AG08395 (cell line): ENCODE measurements around the gene SLFN13.
"Not testable (repeated sequence)": the region's sequence is repeated elsewhere in the genome, so short reads cannot be mapped to it uniquely, and the experiment has no call there.

Experiments used
- DNase-seq: peaks from one replicate; pipeline ENCODE4 v3.0.0; 2012; ENCODE audit warnings: mixed read lengths, low spot score

Gene SLFN13, protein sequence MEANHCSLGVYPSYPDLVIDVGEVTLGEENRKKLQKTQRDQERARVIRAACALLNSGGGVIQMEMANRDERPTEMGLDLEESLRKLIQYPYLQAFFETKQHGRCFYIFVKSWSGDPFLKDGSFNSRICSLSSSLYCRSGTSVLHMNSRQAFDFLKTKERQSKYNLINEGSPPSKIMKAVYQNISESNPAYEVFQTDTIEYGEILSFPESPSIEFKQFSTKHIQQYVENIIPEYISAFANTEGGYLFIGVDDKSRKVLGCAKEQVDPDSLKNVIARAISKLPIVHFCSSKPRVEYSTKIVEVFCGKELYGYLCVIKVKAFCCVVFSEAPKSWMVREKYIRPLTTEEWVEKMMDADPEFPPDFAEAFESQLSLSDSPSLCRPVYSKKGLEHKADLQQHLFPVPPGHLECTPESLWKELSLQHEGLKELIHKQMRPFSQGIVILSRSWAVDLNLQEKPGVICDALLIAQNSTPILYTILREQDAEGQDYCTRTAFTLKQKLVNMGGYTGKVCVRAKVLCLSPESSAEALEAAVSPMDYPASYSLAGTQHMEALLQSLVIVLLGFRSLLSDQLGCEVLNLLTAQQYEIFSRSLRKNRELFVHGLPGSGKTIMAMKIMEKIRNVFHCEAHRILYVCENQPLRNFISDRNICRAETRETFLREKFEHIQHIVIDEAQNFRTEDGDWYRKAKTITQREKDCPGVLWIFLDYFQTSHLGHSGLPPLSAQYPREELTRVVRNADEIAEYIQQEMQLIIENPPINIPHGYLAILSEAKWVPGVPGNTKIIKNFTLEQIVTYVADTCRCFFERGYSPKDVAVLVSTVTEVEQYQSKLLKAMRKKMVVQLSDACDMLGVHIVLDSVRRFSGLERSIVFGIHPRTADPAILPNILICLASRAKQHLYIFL

DNA sequence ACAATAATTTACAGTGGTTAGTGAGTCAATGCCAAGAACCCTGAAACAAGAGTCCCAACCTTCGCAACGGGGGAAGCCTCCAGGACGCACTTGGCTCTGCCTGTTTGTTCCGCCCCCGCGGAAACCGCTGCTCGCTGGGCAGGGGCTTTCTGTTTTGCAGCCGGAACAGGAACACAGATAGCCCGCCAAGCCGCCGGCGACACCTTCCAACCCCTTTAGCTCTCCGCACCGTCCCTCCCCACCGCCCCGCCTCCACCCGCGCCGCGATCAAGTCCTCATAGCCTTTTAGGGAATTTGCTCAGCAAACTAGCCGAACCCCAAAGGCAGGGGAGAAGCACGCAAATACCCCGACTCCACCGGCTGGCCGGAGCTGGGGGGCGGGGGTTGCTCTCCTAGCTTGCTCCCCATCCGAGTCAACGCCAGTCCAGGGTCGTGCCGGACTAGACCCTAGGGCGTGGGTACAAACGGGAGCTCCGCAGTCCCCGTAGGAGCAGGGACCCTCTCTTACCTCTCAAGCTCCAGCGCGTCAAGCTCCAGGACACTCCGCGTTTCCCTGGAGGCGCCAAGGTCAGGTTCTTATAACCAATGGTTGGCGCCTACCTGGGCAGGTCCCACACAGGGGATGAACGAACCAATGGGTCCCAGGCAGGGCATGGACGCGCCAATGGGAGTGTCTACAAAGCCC lies at the start of gene SLFN13:
SLFN13 (minus strand) TSS at position 553 of the 685 bp plus-strand sequence. CDS start 3,086 bp downstream, outside the sequence.
- DNase-seq, result peak; percentile 13

DNA sequence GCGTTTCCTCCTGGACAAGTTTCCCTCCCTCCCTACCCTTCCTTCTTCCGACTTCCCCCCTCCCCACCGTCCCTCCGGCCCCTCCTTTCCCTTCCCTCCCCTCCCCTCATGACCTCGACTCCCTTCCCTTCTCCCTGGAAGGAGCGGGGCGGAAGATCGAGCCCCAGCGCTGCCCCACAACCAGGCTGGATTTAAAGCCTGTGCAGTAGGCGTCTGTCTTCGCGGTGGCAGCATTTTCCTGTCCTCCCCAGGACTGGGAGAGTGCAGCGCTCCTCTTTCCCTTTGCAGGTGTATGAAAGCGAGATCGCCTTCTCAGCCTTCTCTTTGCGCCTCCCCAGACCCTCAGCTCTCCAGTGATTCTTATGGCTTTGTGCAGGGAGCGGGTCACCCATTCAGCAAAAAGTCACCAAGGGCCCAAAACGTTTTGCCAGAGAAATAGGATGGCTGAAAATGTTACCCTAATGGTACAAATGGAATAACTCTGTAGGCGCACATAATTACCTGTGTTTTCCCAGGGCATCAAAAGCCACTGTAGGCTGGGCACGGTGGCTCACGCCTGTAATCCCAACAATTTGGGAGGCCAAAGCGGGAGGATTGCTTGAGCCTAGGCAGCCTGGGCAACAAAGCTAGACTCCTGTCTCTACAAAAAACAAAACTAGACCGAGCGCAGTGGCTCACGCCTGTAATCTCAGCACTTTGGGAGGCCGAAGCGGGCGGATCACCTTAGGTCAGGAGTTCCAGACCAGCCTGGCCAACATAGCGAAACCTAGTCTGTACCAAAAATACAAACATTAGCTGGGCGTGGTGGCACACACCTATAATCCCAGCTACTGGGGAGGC lies 48.1 kb upstream of the SLFN13 start:
- no peak for DNase-seq

DNA sequence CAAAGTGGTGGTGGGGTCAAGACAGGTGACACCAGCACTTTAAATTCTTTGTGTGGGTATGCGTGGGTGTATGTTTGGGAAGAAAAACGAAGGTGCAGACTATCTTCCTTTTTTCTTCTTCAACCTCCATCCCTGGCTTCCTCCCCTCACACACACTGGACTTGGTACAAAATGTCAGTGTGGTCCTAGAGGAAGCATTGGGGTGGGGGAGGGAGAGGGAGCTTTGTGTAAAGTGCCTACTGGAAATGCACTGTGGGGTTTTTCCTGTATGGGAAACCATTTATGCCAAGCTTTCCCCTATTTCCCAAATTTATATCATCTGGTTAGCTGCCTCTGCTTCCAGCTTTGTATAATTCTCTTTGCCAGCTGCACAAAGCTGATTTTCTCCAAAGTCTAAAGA lies 44.5 kb upstream of the SLFN13 start:
- DNase-seq, result no peak

DNA sequence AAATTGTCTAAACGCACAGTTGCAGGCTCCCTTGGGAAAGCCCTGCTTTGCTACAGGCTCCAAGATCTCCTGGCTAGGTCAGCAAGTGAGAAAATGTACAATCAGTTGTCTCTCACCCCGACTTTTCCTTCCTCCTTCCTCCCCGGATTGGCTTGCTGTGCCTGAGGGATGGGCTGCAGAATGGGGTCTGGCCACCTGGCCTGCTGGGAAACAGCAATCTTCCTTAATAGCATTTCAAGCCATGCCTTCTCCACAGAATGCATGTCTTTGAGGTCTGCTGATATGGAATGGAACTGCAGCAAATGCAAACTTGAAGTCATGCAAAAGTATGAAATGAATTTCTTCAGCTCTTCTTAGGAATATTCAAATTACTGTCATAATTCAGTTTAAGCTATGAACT lies 42.9 kb upstream of the SLFN13 start:
- no peak for DNase-seq

DNA sequence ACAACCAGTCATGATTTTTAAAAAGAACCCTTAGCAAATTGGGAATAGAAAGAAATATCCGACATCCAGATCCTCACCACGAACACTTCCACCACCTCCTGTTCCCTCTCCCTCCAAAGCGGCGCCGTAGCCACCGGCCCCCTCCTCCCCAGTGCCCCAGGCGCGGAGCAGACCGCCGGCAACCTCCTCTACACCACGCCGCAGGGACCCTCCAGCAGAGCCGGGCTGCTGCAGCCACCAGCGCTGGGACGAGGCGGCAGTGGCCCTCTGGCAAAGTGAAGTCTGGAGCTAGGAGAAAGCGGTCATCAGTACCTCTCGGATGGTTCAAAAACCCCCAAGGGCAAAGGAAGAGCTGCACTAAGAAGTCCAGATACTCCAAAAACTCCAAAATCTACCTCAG lies 41.4 kb upstream of the SLFN13 start:
- DNase-seq, result no peak

DNA sequence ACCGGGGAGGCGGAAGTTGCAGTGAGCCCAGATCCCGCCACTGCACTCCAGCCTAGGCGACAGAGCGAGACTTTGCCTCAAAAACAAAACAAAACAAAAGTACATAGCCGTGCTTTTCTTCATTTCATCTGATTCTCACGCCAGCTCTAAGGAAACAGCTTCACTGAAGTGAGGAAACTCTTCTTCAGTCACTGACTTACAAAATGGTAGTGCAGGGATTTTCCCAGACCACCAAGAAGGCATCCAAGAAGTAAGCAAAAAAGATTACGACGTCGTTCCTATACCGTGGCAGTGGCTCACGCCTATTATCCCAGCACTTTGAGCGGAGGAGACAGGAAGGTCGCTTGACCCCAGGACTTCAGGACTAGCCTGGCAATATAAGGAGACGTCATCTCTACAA lies 40.4 kb upstream of the SLFN13 start:
- no peak for DNase-seq

DNA sequence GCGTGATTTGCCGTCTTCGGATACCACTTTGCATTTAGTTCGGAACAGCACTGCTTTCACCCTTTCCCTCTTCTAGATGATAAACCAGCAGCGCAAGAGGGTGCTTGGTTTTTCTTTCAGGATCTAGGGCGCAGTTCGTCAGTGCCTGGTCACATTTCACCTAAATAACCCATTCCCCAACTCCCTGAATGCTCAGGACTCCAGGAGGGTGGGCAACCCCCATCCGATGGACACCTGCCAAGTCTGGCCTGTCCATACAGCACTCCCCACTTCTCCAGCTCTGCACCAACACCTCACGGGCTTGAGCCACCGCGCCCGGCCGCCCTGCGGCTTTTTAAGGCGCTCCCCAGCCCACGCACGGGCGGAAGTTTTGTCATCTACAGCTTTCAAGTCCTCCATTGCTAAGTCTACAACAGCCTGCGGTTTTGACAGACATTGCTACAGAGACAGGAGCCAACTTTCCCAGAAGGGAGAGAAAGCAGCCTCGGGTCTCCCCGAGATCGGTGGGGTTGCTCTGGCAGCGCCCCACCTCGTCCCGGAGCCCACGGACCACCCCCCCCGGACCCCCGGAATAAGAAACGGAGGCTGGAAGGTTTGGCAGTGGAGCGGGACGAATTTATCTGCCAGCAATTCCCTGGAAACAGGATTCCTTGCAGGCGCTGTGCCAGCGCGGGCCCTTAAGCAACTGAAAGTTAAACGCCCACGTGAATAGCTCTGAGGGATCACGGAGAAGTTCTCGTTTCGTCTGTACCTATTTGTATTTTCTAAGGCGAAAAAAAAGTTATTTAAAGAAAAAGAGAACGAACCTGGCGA lies 38.6 kb upstream of the SLFN13 start:
- DNase-seq, result peak; percentile 57

DNA sequence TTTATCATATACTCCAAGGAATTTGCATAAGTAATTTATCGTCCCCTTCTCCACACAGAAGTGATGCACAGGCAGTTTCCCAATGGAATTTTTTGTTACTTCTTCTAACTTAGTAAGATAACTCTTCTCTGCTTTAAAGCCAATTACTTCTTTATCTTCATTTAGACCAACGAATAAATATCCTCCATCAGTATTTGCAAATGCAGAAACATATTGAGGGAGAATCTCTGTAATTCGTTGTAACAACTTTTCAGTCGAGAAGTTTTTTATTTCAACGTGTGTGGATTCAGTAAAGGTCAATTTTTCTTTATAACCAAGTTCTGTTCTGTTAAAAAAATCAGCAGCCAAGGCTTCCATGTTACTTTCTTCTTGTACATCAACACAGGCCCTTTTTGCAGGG lies 30.7 kb upstream of the SLFN13 start:
- DNase-seq, result no peak

DNA sequence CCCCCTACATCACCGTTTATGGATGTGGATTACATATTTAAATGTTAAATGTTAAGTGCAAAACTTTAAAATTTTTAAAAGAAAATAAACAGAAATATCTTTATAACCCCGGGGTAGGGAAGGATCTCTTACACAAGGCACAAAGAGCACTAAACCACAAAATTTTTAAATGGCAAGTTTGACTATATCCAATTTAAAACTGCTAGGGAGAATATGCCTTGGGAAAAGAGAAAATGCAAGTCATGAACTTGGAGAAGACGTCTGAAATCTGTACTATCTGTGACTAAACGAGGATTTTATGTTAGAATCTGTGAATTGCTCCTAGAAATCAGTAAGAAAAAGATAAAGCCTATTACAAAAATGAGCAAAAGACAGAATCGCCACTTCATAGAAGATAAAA lies 28.7 kb upstream of the SLFN13 start:
- no peak for DNase-seq

DNA sequence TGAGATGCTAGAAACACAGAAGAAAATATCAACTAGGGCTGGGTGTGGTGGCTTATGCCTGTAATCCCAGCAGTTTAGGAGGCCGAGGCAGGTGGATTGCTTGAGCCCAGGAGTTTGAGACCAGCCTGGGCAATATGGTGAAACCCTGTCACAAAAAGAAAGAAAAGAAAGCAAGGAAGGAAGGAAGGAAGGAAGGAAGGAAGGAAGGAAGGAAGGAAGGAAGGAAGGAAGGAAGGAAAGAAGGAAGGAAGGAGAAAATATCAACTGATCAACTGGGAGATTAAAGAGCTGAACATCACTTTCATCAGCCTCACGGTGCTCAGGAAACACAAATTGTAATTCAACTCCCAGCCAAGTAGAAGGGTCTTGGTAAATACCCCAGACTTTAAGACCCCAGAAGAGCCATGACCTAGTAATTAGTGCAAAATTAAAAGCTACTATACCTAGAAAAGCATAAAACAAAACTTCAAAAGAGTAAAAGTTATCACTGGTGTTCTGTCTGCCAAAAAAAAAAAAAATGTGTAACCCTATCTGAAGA lies 27.8 kb upstream of the SLFN13 start:
- no peak for DNase-seq

DNA sequence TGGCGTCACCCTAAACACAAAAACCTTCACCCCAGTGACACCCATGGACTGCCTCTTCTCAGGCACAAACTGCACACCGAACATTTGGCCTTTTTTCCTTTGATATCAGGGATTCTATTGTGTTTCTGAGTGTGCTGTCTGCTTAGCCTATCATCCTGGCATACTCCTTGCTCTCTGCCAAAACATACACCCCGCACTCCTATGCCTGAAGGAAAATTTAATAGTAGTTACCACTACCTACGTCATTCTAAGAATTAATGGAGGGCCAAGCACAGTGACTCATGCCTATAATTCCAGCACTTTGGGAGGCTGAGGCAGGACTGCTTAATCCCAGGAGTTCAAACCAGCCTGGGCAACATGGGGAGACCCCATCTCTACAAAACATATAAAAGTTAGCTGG lies 19.9 kb upstream of the SLFN13 start:
- DNase-seq, result no peak

DNA sequence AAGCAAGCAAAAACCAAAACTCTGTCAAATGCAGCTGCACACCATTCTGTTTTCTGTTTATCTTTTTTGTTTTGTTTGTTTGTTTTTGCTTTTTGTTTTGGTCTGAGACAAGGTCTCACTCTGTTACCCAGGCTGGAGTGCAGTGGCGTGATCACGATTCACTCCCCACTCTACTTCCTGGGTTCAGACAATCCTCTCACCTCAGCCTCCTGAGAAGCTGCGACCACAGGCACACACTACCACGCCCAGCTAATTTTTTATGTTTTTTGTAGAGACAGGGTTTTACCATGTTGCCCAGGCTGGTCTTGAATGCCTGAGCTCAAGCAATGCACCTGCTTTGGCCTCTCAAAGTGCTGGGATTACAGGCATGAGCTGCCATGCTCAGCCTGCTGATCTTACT lies 19.3 kb upstream of the SLFN13 start:
- DNase-seq, result no peak

DNA sequence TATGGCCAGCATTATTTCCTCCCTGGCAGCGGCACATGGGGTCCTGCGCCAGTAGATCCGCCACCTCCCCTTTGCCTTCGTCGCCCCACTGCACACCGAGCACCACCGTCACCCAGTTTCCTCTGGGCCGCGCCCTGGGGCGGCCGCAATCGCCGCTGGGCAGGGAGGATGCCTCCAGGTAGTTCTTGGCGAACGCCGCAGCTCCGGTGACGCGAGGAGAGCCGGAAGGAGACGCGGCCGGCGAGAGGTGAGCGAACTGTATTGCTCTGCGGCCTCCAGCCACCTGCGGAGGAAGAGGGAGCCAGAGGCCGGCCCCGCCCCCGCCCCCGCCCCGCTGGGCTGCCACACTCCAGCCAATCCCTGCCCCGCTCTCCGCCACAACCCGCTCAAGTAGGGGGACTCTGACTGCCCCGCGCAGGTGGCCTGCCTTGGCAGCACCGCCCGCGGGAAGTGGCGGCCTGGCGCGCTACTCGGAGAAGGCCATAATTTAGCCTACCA lies 11.8 kb upstream of the SLFN13 start:
- no peak for DNase-seq

DNA sequence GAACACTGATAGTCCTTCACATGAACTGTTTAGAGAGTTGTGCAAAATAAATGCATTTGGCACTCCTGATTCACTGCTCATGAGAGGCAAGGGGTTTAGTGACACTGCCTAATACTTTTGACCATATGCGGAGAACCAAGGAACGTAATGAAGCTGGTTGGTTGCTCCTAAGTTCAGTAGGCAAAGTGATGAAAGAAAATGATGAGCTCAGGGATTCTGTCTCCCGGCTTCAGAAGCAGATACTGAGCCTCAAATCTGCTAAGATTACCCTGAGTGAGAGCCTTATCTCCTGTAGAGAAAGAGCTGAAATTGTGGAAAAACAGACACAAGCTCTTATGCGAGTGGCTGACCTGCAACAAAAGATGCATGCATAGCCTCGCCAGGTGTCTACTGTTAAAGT lies 5.5 kb upstream of the SLFN13 start:
- not testable (repeated sequence) for DNase-seq

DNA sequence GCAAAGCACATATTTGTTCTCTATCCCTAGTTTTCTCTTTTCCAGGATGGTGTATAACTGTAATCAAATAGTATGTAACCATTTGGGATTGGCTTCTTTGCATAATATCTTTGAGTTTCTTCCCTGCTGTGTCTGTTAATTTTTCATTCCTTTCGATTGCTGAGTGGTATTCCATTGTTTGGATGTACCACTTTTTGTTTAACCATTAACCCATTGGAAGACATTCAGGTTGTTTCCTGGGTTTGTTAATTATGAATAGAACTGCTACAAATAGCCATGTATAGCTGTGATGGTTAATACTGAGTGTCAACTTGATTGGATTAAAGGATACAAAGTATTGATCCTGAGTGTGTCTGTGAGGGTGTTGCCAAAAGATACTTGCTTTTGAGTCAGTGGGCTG lies 4.6 kb upstream of the SLFN13 start:
- DNase-seq, result no peak

DNA sequence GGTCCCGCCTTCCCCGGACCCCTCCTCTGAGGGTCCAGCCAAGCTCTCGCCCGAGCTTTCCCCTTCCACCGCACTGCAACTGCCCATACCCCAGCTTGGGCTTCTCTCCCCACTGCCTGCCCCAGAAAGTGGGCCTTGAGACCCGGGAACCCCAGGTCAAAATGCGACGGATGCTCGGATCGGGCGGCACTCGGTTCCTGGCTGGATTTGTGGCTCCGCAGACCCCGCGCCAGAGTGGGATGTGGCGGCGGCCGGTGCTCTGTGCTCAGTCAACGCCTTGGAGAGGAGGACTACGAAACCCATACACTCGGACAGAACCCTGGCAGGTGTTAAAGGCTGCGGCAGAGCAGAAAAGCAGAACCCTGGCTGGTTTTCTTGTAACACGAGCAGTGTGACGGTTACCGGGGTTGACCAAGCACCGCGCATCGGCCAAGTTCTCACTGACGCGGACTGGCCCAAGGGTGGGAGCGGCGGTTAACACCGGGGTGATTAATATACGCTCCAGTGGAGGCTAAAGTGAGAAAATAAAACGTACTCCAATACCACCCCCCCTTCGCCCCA lies 885 bp upstream of the SLFN13 start:
- no peak for DNase-seq

DNA sequence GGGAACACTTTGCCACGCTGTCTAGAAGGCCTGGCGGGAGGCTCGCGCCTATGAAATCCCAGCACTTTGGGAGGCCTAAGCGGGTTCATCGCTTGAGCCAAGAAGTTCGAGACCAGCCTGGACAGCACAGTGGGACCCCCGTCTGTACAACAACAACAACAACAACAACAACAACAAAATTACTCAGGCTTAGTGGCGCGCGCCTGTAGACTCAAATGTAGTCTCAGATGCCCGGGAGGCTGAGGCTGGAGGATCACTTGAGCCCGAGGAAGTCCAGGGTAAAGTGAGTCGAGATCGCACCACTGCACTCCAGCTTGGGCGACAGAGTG lies 297 bp upstream of the SLFN13 start:
- DNase-seq, result no peak

DNA sequence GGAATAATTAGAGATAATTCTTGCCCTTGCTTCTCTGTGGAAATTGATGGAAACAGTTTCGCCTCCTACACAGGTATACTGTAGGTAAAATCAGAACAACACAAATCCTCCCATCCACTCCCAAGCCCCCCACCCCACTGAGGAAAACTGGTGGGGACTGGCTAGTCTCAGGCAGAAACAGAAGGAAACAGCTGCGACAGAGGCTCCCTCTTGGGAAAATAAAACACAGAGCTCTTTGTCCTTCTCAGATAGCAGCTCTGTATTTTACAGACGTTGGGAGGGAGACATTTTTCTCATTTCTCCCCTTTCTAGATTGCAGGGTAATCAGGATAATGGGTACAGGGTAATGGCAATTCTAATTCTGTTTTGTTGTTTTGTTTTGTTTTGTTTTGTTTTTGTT lies 1.1 kb downstream of the SLFN13 start:
- no peak for DNase-seq

DNA sequence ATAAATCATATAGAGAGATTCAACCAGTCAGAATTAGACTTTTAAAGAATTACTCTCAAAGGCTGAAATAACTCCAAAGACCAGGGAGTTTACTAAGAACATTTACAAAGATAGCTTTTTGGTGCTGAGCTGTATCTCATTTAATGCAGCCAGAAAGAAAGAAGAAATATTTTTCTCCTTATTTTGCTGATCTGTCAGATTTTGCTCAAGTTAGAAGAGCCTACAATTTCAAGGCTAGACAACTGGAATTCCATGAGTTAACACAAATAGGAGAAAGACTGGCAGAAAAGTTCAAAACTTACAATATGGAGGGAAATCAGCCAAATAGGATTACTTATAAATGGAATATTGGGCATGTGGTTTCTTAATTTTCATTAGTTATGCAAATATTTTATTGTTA lies 10.1 kb downstream of the SLFN13 start:
- DNase-seq, result no peak
